ENCODE data around the gene DDIT4. TPM values are rescaled to one million over a fixed set of nuclear protein-coding genes. Genes with fewer than 3 reads are reported as not detected.
A peak's percentile ranks its signal among the peaks of the same experiment; 100 is the strongest.
"Not testable (repeated sequence)": the region's sequence is repeated elsewhere in the genome, so short reads cannot be mapped to it uniquely, and the experiment has no call there.

Gene DDIT4, protein sequence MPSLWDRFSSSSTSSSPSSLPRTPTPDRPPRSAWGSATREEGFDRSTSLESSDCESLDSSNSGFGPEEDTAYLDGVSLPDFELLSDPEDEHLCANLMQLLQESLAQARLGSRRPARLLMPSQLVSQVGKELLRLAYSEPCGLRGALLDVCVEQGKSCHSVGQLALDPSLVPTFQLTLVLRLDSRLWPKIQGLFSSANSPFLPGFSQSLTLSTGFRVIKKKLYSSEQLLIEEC
- polyA plus RNA-seq (ENCODE audit: insufficient read length) = 65.6 TPM

DNA sequence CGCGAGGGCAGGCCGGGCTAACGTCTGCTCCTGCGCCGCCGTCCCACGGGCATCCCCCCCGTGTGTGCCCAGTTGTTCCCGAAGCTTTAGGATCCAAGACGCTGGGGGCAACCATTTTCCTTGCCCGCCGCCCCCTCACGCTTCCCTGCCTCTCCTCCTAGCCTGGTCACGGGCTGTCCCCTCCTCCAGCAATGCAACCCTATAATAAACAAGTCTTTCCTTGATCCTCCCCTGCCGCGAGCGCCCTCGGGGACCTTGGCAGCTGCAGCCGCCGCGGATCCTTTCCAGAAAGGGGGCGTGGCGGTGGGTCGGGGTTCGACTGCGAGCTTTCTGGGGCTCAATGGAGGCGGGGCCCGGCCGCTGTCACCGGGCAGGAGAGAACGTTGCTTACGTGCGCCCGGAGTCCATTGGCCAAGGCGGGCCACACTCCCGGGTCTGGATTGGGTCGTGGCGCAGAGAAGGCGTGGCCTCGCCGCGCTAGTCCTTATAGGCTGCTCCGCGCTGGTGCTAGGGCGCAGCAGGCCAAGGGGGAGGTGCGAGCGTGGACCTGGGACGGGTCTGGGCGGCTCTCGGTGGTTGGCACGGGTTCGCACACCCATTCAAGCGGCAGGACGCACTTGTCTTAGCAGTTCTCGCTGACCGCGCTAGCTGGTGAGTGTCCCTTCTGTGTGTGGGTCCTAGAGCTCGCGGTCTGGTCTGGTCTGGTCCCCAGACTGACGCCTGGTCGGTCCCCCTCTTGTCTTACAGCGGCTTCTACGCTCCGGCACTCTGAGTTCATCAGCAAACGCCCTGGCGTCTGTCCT, at the start of gene DDIT4:
TSS of gene DDIT4 (plus strand) at position 515 of the 803 bp plus-strand sequence. CDS start 293 bp downstream, outside the sequence.
- DNase-seq (ENCODE audit: low read depth) = peak; percentile 95

DNA sequence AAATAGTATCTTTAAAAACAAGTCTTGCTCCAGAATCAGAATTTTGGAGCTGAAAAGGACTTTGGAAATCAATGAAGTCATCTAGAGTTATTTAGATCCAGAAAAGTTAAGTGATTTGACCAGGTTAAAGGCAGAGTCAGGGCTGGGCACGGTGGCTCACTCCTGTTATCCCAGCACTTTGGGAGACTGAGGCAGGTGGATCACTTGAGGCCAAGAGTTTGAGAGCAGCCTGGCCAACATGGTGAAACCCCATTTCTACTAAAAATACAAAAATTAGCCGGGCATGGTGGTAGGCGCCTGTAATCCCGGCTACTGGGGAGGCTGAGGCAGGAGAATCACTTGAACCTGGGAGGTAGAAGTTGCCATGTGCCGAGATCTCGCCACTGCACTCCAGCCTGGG, 49.5 kb upstream of the DDIT4 start:
- DNase-seq (ENCODE audit: low read depth) = not testable (repeated sequence)

DNA sequence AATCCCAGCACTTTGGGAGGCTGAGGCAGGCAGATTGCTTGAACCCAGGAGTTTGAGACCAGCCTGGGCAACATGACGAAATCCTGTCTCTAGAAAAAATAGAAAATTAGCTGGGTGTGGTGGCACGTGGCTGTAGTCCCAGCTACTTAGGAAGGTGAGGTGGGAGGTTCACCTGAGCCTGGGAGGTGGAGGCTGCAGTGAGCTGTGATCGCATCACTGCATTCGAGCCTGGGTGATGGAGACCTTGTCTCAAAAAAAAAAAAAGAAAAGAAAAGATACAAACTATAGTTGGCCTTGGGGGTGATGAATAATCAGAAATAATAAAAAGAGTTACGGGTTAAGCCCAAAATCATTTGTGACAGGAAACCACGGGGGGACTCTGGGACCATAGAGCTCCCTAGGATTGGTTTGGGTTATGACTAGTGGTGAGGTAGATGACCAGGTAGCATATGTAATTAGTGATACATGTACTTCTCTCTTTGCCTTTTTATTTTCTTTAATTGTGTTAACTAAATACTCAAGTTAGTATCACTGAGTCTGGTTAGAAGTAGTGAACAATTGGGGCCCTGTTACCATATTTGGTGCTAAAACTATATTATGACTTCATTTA, 47.2 kb upstream of the DDIT4 start:
- DNase-seq (ENCODE audit: low read depth) = no peak

DNA sequence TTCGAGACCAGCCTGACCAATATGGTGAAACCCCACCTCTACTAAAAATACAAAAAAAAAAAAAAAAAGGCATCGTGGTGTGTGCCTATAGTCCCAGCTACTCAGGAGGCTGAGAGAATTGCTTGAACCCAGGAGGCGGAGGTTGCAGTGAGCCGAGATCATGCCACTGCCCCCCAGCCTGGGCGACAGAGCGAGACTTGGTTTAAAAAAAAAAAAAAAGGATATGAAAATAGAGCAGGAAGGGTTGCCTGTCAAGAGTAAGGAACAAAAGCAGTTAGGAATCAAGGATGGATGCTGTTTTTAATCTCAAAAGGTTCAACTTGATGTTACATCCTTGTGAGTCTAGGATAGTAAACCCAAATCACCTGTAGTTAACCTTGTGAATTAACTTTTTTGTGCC, 45.9 kb upstream of the DDIT4 start:
- DNase-seq (ENCODE audit: low read depth) = no peak

DNA sequence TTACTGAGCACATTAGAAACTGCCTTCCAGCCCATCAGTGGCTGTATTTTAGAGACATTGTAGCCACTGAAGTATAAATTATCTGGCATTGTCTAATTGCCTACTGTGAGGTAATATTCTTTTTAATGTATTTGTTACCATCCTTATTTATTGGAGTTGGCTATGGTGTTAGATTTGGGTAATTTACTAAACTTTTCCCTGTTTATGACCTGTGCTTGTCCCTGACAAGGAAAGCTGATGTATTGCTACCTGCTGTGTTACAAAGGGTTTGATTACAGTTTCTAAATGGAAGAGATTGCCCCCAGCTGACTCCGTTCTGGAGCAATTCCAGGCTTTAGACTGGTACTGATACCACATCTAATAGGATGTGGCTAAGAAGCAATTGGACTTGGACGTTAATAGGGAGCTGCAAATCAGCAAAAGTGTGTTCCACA, 45.4 kb upstream of the DDIT4 start:
- no peak for DNase-seq (ENCODE audit: low read depth)

DNA sequence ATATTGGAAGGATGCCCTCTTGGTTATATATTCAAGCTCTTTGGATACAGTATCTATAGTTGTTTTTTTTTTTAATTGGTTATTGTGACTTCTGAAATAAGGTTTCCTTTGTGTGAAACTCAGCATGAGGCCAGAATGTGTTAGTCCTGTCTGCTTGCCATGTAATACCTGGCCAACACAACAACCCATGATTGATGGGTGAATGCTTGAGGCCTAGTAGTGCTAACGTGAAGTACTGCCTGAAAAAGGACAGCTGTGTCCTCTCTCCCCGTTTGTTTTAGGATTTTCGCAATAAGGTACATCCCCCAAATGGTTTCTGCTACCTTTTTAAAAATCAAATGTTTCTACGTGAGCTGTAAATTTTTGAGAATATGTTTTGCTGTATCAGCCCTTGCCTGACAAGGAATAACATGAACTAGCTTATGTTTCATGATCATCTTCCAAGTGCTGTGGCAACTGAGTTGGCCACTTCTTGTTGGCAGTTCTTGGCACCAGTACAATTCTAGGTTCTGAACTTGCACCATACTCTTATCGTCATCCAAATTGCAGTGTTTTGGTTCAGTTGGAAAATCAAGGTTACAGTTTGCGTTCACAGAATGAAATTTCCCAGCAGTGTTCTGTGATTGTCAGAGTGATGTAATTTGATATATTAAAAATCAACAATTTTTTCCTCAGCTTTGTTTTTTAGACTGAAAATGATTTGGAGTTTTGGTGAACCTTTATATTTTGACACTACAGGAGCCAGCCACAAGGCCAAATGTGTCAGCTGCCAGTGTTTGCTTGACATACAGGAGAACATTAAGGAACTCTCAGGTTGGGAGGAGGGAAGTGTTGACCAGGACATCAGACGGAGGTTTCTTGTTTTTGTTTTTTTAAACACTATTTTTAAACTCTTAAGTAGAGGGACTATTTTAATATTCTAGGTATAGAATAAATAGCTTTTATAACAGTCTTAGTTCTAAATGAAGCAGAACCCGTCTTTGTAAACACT, 44.2 kb upstream of the DDIT4 start:
- DNase-seq (ENCODE audit: low read depth) = no peak

DNA sequence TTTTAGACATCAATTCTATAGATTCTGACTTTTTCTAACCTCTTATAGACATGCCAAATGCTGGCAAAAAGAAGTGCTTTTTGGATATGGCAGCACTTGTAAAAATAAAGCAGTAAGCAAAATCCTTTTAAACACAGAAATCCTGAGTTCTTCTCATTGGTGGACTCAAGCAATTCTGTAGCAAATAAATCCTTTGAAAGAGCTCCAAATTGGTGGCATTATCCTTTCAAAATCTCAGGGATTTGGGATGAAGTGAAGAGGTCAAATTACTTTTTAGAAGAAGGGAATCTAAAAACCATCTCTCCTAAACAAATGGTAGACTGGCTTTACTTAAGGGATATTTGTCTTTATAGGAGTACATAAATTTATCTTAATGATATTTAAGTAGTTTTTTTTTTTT, 40.1 kb upstream of the DDIT4 start:
- no peak for DNase-seq (ENCODE audit: low read depth)

DNA sequence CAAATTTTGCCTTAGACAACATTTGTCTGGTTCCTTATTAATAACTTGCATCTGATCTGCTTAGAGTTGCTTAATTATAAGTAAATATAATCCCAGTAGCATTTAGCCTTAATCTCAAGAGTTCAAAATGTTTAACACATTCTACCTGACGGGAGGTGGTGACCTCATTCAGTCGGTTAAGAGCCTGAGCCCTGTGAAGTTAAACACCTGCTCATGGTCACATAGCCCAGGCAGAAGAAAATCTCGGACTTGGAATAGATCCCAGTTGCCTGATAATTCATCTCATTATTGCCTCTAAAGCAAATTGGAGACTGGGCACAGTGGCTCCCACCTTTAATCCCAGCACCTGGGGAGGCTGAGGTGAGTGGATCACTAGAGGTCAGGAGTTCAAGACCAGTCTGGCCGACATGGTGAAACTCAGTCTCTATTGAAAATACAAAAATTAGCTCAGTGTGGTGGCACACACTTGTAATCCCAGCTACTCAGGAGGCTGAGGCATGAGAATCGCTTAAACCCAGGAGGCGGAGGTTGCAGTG, 39.1 kb upstream of the DDIT4 start:
- no peak for DNase-seq (ENCODE audit: low read depth)

DNA sequence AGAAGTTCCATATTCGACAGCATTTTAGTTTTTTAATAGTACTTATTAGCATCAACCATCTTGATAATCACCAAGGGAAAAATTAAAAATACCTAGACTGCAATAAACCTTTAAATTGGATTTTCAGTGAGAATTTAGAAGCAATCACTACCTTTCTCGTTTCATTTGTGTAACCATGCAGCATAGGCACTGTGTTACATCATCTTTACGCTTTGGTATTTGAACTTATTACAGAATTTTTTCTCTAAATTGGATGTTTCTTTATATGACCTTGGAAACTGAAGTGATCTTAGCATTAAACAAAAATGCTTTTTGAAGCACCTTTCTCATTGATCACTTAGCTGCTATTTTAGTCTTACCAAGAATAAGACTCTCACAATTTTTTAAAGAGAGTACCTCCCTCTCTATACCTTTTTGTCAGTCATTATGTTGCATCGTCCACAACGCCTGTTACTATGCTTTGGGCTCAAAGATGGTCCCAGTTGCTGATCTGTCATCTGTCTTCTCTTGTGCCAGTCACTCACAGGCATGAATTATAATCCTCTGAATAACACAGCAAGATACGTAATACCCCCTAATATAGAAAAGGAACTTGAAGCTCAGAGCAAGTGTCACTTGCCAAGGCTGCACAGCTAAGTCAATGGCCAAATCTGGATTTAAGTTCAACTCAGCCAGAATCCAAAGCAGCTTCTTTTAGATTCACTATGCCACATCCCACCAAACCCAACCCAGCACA, 38.0 kb upstream of the DDIT4 start:
- no peak for DNase-seq (ENCODE audit: low read depth)

DNA sequence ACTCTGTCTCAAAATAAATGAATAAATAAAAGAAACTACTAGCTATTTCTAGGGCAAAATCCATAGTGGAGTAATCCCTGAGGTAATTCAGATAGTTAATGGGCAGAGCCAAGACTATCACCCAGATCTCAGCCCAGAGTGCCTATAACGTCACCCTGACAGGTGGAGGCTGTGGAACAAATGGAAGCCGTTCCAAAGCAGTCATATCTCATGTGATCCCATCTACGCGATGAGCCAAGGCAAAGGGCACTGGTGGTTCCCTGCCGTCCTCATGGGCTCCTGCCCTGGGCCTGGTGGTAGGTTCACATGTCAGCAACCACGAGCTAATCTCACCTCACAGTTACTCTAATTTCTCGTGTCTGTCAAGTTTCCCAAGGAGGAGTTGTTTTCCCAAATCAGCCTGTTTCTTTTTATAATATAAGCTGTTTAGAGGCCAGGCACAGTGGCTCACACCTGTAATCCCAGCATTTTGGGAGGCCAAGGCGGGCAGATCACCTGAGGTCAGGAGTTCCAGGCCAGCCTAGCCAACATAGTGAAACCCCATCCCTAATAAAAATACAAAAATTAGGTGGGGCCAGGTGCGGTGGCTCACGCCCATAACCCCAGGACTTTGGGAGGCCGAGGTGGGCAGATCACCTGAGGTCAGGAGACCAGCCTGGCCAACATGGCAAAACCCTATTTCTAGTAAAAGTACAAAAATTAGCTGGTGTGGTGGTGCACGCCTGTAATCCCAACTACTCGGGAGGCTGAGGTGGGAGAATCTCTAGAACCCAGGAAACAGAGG, 35.1 kb upstream of the DDIT4 start:
- no peak for DNase-seq (ENCODE audit: low read depth)

DNA sequence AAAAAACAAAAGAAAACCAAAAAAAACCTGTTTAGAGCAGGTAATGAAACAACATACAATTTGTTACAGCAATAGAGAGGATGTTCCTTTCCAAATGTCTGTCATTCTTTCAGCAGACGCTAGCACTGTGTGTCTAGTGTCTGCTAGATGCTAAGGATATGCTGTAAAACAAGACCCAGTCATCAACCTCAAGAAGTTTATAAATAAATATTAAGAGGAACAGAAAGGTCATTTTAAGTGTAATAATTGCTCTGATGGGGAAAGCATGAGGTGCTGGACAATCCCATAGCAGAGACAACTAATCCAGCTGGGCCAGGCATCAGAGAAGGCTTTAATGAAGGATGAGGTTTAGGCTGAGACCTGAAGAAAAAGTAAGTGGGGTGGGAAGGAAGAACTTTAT, 34.3 kb upstream of the DDIT4 start:
- no peak for DNase-seq (ENCODE audit: low read depth)

DNA sequence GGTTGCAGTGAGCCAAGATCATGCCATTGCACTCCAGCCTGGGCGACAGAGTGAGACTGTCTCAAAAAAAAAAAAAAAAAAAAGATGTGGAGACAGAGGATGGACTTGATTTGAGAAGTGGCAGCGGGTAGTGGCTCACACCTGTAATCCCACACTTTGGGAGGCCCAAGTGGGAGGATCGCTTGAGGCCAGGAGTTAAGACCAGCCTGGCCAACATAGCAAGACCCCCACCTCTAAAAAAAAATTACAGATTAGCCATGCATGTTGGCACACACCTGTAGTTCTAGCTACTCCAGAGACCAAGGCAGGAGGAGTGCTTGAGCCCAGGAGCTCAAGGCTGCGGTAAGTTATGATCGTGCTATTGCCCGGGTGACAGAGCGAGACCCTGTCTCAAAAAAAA, 33.4 kb upstream of the DDIT4 start:
- DNase-seq (ENCODE audit: low read depth) = no peak

DNA sequence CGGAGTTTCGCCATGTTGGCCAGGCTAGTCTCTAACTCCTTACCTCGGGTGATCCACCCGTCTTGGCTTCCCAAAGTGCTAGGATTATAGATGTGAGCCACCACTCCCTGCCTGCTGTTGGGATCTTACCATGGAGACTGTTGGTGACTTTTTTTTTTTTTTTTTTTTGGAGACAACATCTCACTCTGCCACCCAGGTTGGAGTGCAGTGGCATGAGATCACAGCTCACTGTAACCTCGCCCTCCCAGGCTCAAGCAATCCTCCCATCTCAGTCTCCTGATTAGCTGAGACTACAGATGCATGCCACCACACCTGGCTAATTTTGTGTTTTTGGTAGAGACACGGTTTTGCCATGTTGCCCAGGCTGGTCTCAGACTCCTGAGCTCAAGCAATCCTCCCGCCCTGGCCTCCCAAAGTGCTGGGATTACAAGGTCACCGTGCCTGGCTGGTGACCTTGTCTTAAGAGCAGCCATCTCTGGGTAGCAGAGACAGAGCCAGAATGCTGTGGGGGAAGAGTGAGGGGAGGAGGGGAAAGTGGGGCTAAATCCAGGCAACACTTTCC, 32.0 kb upstream of the DDIT4 start:
- no peak for DNase-seq (ENCODE audit: low read depth)

DNA sequence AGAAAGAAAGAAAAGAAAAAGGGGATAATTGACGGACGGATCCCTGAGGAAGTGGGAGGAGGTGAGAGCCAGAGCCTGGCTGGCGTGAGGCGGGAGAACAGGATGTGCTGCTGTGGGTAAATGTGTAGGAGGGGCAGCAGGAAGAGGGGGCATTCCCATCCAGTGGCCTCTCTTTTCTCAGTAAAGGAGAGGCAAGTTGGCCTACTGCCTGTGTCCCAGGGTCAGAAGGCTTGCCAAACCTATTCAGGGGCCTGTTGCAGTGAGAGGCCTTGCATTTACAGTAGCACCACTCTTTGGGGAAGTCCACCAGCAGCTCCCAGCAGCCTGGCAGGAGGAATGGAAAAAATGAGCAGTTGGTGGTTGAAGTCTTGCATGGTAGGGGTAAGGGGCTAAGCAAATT, 31.0 kb upstream of the DDIT4 start:
- DNase-seq (ENCODE audit: low read depth) = no peak

DNA sequence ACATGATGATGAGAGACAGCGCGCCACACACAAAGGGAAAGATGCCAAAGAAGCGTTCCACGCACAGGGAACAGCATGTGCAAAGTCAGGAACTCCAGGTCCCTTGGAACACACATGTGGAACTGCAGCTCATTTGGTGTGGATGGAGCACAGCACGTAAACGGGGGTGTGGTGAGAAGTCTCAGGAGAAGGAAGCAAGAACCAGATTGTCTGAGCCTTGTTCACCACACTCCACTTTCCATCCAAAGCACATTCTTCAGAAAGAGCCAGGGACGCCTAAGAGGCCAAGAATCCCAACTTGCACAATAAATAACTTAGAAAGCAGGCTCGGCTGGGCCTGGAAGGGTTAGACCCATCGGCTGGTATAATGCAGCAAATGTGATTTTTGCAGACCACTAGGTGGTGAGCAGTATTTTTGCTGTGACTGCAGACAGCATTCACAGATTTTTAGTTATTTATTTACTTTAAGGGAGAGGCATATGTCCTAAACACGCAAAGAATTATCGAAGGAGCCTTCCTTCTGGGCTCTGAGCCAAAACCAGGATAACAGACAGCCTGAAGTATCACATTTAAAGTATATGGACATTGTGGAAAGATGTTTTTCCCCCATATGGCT, 29.8 kb upstream of the DDIT4 start:
- DNase-seq (ENCODE audit: low read depth) = no peak

DNA sequence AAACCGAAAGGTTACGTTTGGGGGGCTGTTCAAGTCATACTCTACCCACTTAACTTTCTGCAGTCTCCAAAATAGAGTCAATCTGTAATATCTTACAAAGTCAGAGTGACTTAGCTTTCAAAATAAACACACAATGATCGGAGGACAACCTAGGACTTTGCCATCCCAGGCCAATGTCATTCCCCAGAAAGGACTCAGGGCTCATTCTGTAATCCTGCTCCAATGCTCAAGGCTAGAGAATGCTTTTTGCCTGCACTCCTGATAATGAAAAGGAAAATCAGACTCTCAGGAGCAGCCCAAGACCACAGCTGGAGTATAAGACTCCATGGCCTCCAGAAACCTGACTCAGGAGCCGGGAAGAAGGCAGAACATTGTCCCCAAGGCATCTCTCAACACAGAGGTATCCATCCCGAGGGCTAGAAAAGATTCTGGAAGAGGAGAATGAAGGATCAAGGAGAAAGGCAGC, 29.1 kb upstream of the DDIT4 start:
- DNase-seq (ENCODE audit: low read depth) = no peak

DNA sequence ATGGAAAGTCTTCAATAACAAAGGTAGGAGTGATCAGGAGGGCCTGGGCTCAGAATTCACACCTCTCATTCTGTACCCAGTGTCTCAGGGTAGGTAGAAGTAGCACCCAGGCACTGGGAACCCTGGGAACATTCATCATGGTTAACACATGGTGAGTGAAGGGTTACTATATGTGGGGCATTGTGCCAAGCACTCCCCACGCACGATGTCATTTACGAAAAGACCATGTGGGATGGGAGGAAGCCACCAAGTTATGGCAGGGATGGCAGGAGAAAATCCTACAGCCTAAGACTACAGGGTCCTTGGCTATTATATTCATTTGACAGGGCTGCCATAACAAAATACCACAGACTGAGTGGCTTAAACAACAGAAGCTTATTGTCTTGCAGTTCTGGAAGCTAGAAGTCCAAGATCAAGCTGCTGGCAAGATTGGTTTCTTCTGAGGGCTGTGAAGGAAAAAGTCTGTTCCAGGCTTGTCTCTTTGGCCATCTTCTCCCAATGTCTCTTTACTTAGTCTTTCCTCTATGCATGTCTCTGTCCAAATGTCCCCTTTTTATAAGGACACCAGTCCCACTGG, 27.7 kb upstream of the DDIT4 start:
- no peak for DNase-seq (ENCODE audit: low read depth)

DNA sequence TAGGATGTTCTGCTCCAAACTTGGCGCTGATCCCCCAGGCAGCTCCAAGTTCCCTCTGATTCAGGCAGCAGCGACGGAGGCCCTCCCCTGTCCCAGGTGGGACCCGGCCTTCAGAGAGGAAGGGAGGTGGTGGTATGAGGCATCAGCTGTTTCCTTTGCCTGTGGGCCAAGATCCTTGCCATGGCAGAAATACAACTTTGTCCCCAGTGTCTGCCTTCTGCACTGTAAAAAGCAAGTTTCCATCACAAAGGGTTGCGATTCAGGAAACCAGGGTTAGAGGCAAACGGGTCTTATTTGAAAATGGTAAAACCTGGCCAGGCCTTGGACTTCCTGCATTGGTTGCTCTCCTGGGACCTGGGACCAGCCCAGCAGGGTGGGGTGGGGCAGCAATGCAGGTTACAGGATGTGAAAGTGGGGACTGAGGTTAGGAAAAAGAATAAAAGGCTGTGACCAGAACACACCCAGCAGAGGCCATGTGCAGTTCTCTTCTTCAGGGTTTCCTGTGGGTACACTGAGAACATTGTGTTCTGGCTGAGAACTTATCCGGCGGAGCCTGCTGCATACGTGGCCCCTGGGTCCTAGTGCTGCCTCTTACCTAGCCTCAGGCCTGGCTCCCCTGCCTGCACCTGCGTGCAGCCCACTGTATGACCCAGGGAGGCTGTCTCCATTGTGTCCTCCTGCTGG, 25.1 kb upstream of the DDIT4 start:
- DNase-seq (ENCODE audit: low read depth) = peak; percentile 75
